DMS153 (cell line): ENCODE results near the gene MAP4K5.
"Not testable (repeated sequence)": the region's sequence is repeated elsewhere in the genome, so short reads cannot be mapped to it uniquely, and the experiment has no call there.

Experiments used
- DNase-seq: peaks from one replicate; lab custom pipeline; 2025; lab: John Stamatoyannopoulos, UW

The MAP4K5 gene

DNA sequence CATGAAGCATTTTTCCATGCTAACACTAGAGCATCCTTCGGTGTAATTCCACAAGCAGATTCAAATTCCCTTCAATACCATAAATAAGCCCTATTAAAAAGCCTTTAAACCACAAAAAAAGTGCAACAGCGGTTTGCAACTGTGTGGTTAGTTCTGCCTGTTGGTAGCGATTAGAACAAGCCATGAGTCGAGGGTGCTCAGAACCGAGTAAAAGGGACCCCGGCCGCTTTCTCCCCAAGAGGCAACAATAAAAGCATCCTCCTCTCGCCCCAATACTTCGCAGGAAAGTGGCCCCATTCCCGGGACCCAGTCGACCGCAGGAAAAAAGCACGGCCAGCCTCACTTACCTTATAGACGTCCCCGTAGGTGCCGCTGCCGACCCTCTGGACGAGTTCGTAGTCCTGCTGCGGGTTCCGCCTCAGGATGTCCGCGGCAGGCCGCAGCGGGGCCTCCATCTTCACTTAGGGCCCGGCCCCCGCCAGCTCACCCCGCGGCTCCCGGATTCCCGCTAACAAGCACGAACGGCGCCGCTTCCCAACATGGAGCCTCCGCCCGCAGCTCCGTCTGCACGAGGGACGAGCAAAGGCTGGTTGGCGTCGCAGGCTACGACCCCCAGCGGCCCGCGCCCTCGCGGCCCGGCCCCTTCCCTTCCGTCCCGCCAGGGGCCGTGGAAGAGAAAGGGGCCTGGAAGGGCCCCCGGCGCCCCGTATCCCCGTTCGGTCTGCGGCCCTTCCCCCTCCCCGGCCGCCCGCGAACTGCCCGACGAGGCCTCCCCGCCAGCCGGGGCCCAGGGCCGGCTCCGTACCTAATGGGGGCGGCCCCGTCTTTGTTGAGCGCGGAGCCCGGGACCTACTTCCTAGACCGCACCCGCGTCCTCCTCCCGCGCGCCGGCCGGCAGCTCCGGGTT lies 521 bp downstream of the MAP4K5 start:
- no peak for DNase-seq

DNA sequence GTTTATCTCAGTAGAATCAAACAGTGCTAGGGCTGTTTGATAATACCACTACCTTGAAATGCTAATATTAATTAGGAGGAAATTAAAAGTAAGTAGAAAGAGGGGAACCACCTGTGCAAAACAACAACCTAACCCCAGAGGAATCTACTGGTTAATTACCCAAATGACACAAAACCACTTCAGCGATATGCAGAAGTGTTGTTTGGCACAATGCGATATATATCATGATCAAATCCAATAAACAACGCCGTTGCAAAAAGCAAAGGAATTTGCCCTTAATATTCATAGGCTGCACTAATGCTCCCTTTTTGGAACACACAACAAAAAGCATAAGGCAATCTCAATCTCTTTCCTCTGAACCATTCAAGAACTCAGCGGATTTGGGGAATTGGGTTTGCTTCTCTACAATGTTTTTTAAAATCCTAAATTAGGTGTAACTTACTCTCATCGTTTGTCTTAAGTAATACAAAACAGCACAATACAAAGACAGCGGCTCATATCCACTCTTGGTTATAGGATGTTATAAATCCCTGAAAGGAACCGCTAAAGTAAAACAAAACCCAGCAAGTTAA lies 1.5 kb downstream of the MAP4K5 start:
- no peak for DNase-seq

GRCh38 chr14:50530358-50530757 lies 2.0 kb downstream of the MAP4K5 start:
- no peak for DNase-seq

DNA sequence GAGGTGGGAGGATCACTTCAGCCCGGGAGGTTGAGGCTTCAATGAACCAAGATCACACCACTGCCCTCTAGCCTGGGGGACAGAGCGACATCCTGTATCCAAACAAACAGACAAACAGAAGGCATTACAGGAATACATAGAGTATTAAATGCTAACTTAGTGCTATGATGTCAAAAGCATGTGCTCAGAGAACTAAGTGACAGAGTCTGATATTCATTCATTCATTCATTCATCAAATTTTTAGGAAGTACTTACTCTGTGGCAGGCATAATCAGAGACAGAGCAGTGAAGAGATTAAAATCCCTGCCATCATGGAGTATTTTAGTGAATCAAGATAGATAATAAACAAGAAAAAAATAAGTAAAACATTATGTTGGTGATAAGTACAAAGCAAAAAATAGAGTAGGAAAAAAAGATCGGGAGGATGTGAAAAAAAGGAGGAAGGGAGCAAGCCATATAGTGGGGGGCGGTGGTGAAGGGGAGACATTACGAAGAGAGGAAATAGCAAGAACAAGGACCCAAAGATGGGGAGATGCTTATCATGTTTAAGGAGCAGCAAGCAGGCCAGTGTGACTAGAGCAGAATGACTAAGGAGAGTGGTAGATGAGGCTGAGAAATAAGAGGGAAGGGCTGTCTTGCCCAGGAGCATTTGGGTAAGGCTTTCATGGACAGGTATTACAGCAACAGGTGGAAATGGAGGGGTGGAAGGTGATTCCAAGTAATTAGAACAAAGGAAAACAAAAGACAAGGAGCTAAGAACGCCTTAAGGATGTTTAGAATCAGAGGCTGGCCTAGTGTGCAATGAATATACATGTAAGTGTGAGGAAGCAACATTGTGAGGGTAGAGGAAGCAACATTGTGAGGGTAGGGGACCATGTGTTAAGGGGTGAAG lies 2.8 kb downstream of the MAP4K5 start:
- no peak for DNase-seq

DNA sequence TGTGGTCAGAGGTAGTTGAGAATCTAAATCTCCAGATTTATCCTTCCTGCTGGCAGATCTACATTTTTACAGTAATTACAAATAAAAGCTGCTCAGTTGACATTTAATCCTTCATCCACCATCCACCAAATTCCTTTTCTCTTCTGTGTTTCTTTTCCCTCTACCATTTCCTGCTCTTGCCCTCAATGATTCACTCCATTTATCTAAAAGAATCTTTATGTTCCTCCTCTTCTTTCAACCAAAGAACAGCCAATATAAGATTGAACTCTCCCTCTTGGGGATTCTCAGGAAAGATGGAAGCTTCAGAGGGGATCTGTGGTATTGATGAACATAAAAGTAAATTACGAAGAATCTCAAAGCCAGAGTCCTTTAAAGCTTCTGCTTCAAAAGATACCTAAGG lies 4.4 kb downstream of the MAP4K5 start:
- no peak for DNase-seq

DNA sequence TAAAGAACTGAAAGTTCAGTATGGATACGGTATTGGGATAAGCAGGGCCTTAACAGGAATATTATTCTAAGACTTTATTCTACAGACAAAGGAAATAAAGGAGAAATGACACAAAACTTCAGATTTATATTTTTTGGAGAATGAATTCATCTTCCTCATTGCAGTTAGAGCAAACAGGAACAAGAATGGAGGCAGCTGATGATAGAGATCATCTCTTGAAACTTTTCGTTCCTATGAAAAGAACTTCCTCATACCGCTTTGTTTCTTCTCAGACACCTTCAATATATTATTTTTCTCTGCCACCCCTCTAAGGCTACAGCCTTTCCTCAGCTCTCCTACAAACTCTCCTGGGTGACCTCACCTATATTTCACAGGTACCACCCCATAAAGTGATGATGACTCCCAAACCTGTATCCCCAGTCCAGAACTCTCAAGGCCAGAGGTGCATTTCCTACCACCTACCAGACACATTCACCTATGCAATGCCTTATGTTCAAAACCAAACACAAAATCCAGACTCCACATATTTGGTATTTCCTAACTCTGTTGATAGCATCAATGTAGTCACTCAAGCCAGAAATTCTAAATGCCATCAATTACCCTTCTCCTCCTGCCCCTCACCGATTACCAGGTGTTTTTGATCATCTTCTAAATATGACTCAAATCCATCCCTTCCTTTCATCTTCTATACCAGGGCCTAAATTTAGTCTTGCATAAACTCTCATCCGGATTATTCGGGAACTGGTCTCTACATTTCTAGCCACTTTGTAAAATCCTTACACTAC lies 7.4 kb downstream of the MAP4K5 start:
- DNase-seq, result no peak

GRCh38 chr14:50524060-50524459 lies 8.3 kb downstream of the MAP4K5 start:
- DNase-seq, result no peak

DNA sequence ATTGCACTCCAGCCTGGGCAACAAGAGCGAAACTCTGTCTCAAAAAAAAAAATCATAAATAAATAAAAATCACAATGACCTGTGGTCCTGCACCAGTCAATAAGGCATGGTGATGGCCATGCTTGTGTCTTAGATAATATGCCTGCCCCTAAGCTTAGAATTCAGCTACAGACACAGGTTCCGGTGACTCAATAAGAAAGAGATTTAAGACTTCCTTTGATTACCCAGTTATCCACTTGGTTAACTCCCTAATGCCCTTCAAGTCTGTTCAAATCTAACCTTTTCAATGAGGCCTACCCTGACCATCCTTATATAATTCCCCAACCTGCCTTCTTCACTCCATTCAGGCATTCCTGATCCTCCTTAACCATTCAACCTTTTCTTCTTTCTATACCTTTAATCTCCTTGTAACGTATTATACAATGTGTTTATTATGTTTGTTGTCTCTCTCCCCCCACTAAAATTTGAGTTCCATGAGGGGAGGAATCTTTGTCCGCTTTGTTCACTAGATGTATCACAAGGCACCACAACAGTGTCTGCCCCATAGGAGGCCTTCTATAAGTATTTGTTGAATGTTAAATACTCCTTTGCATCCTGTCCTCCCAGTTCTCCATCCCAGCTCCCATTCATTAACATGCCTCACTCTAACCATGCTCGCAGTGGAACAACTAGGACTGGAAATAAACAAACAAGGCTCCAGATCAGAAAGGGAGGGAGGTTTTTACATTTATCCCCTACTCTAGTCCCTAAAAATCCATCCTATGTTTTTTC lies 8.9 kb downstream of the MAP4K5 start:
- DNase-seq, result no peak

- DNase-seq, result no peak
These were observed 10.4 kb downstream of the MAP4K5 start for GRCh38 chr14:50521912-50522341.

GRCh38 chr14:50520947-50521815 lies 11.2 kb downstream of the MAP4K5 start:
- DNase-seq, result no peak

GRCh38 chr14:50516091-50516490 lies 16.3 kb downstream of the MAP4K5 start:
- DNase-seq, result no peak

- no peak for DNase-seq
These were observed 19.9 kb downstream of the MAP4K5 start for GRCh38 chr14:50512463-50512862.

DNA sequence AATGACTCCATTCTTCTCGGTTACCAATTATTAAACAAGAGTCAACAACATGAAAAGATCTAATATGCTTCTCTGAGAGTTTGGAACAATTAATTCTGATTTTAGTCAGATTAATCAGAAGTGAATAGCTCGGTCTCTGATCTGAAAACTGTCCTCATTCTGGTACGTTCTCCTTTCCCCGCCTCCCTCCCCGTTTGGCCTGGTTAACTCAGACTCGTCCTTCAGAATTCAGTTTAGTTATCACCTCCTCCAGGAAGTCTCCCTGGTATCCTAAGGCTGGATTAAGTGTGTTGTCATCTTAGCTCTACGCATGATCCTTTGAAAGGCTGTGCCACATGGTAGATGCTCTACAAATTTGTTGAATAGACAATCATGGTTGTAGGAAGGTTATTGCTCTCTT lies 22.2 kb downstream of the MAP4K5 start:
- DNase-seq, result no peak

- DNase-seq, result not testable (repeated sequence)
These were observed 25.3 kb downstream of the MAP4K5 start for GRCh38 chr14:50507078-50507477.

- DNase-seq, result no peak
These were observed 30.7 kb downstream of the MAP4K5 start for GRCh38 chr14:50501642-50502041.

GRCh38 chr14:50497351-50497750 lies 35.0 kb downstream of the MAP4K5 start:
- DNase-seq, result no peak

GRCh38 chr14:50489851-50490250 lies 42.5 kb downstream of the MAP4K5 start:
- DNase-seq, result no peak

- no peak for DNase-seq
These were observed 43.8 kb downstream of the MAP4K5 start for GRCh38 chr14:50488521-50488920.

- no peak for DNase-seq
These were observed 53.3 kb downstream of the MAP4K5 start for GRCh38 chr14:50479041-50479440.

- DNase-seq, result no peak
These were observed 54.6 kb downstream of the MAP4K5 start for GRCh38 chr14:50477760-50478159.
